Motor neuron (in vitro differentiated cells): ENCODE results near the gene CTNNAL1. TPM values are rescaled to one million over a fixed set of nuclear protein-coding genes. Genes with fewer than 3 reads are reported as not detected.
"Not testable (repeated sequence)": the region's sequence is repeated elsewhere in the genome, so short reads cannot be mapped to it uniquely, and the experiment has no call there.

Source experiments
- ATAC-seq, 8 experiments: fragments of 200-7000 bp; cut with Tn5 transposase; replicated peaks in 6 of 8; 2 replicates each; pipeline ENCODE4 v1.8.0; 2021; ENCODE audit warnings: mild to moderate bottlenecking in 8 of 8, moderate library complexity in 8 of 8
- H3K27ac ChIP-seq, 2 donors: fragments of 250-450 bp; sonication (Bioruptor Pico); 2 replicates each; pipeline ENCODE4 v1.9.0; 2021; ENCODE audit warnings: antibody characterized with exemption in 2 of 2, mild to moderate bottlenecking in 2 of 2, moderate library complexity in 1 of 2
- H3K4me1 ChIP-seq, 2 donors: fragments of 250-450 bp; sonication (Bioruptor Pico); replicated peaks in 1 of 2; 2 replicates each; pipeline ENCODE4 v1.6.1; 2021; ENCODE audit warnings: antibody characterized with exemption in 2 of 2, mild to moderate bottlenecking in 2 of 2, moderate library complexity in 1 of 2
- H3K4me3 ChIP-seq, 5 donors: fragments of 250-450 bp; sonication (Bioruptor Pico); 2 replicates each; pipeline ENCODE4 v1.9.0; 2021; ENCODE audit warnings: antibody characterized with exemption in 5 of 5, mild to moderate bottlenecking in 5 of 5, moderate library complexity in 4 of 5
- whole genome bisulfite sequencing, 10 experiments: fragments of 450-650 bp; shearing (Covaris generic); methylation state at CpG; one replicate each; pipeline ENCODE4 v1.0.0; 2022; 5-methylcytosine and 5-hydroxymethylcytosine counted together
- in situ Hi-C, 9 experiments: fragments of 400-800 bp; cut with MboI; loops; one replicate each; pipeline ENCODE4 v1.15.0; 2021; ENCODE audit warnings: low sequenced_read_pairs in 9 of 9, low pct_unique_long_range_greater_than_20kb in 2 of 9; ENCODE audit not compliant: unreplicated experiment in 9 of 9
- total RNA-seq, 8 experiments: library from RNA; unstranded; fragments of 300-600 nt; gene quantifications; 2 replicates each; pipeline versions ENCODE4 v1.2.3 to v1.2.4, GENCODE V29; 2022

Gene CTNNAL1
- total RNA-seq, result 10 to 100 TPM; 16.3 to 34.7 (median 19.5) TPM

GRCh38 chr9:109012876-109013678, at the start of gene CTNNAL1:
Gene CTNNAL1, minus strand, starts transcription at chr9:109013499. Its CDS starts 57 bp downstream, at chr9:109013442.
- Histone ChIP-seq H3K4me1 (peaks cover 11 to 18% of the 10 kb centered on the region in 2 donors), H3K4me3 (peak within 1 kb of the TSS; percentile 55 to 81 (median 75)), H3K27ac (peak within 1 kb of the TSS; percentile 26 to 40)
- ATAC-seq, result peak; percentile 77 to 91 (median 88)
- in situ Hi-C loops, result no loop called here
- WGBS, 10 experiments, result 1 to 2% methylated on average over 23 to 33 of the region's 99 CpGs; no CpG with 5 or more reads in 8 of the 10 experiments

DNA sequence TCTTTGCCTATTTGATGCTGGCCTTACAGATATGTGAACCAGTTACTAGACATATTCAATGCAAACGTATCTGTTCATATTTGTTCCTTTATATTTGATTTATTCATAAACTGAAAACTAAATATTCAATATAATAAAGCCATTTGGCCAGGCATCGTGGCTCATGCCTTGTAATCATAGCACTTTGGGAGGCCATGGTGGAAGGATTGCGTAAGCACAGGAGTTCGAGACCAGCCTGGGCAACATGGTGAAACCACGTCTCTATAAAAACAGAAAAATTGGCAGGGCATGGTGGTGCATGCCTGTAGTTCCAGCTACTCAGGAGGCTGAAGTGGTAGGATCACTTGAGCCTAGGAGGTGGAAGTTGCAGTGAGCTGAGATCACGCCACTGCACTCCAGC, 49.2 kb upstream of the CTNNAL1 start:
- WGBS, 10 experiments, result 90 to 100% (median 98%) methylated on average over 1 to 6 of the region's 6 CpGs
- in situ Hi-C loops, result no loop called here
- ATAC-seq, result no peak

GRCh38 chr9:109060191-109060590, 46.9 kb upstream of the CTNNAL1 start:
- WGBS, 10 experiments, result 67 to 100% (median 96%) methylated on average over 1 to 3 of the region's 3 CpGs; no CpG with 5 or more reads in 1 of the 10 experiments
- in situ Hi-C loops, result no loop called here
- Histone ChIP-seq H3K4me3 (no peak overlapping the region), H3K4me1 (no peaks in the 10 kb centered on the region), H3K27ac (no peak overlapping the region)
- no peak for ATAC-seq

More for the DNA sequence above, 49.2 kb upstream of the CTNNAL1 start:
- Histone ChIP-seq H3K4me3 (no peak overlapping the region), H3K27ac (no peak overlapping the region), H3K4me1 (no peaks in the 10 kb centered on the region)

DNA sequence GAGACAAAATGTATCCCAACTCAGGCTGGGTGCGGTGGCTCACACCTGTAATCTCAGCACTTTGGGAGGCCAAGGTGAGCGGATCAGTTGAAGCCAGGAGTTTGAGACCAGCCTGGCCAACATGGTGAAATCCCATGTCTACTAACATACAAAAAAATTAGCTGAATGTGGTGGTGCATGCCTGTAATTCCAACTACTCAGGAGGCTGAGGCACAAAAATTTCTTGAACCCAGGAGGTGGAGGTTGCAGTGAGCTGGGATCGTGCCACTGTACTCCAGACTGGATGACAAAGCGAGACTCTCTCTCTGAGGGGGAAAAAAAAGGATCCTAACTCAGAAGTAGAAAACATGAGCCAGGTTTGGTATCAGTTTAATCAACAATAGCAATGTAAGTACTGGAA, 39.8 kb upstream of the CTNNAL1 start:
- H3K4me3 ChIP-seq, in situ Hi-C loops, H3K4me1 ChIP-seq, H3K27ac ChIP-seq, ATAC-seq: not testable (repeated sequence)
- 40 to 100% (median 82%) methylated on average over 1 to 4 of the region's 4 CpGs; no CpG with 5 or more reads in 2 of the 10 experiments for WGBS, 10 experiments

- 0 to 96% (median 70%) methylated on average over 1 to 2 of the region's 2 CpGs for WGBS, 10 experiments
- in situ Hi-C loops, result no loop called here
- Histone ChIP-seq H3K4me3 (no peak overlapping the region), H3K27ac (no peak overlapping the region), H3K4me1 (no peaks in the 10 kb centered on the region)
- peak in 1 of 8 experiments; percentile 73 for ATAC-seq
These were observed 39.1 kb upstream of the CTNNAL1 start for GRCh38 chr9:109052416-109052815.

DNA sequence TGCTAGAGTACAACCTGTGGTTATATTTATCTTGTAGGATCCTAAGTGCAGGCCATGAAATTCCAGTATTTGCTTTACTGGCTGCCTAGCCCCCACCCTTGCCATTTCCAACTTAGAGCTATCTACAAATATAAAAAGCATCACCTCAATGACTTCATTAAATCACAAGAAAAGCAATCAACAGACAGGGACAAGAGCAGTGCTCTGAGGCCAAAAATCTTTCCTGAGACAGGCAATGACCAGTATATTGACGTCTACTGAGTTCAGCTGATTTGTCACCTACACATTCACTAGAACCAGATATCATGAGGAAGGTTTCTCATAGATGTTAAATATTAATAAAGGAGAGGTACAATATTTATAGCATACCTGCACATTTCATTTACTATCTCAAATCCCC, 38.4 kb upstream of the CTNNAL1 start:
- H3K4me3 ChIP-seq, result no peak overlapping the region
- H3K4me1 ChIP-seq, result no peaks in the 10 kb centered on the region
- in situ Hi-C loops, result no loop called here
- ATAC-seq, result peak in 1 of 8 experiments; percentile 20
- 71 to 100% (median 100%) methylated on average over 1 of the region's 1 CpG; no CpG with 5 or more reads in 2 of the 10 experiments for WGBS, 10 experiments
- H3K27ac ChIP-seq, result no peak overlapping the region

GRCh38 chr9:109050444-109050843, 37.1 kb upstream of the CTNNAL1 start:
- Histone ChIP-seq H3K4me1 (no peaks in the 10 kb centered on the region), H3K4me3 (no peak overlapping the region), H3K27ac (no peak overlapping the region)
- in situ Hi-C loops, result no loop called here
- no peak for ATAC-seq
- 59 to 94% (median 81%) methylated on average over 4 to 7 of the region's 7 CpGs for WGBS, 10 experiments

DNA sequence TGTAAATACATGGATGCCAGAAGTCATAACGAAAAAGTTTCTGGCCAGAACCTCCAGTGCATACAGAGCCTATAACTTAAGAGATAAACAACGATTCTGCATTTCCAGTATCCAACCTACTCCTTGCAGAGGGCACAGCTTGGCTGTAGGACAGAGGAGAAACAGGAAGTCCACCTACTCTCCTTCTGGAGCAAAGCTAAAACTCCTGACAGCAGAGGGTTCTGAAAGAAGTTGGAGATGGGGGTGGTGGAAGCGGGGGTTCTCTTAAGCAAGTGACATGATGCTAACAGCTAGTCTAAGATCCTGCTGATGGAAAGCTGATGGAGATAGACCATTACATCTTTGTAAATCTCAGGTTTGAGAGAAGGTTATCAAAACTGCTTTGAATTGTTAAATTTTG, 35.5 kb upstream of the CTNNAL1 start:
- no peaks in the 10 kb centered on the region for H3K4me1 ChIP-seq
- in situ Hi-C loops, result no loop called here
- H3K27ac ChIP-seq, result no peak overlapping the region
- 75 to 100% (median 92%) methylated on average over 1 to 3 of the region's 3 CpGs for WGBS, 10 experiments
- H3K4me3 ChIP-seq, result no peak overlapping the region
- ATAC-seq, result no peak

DNA sequence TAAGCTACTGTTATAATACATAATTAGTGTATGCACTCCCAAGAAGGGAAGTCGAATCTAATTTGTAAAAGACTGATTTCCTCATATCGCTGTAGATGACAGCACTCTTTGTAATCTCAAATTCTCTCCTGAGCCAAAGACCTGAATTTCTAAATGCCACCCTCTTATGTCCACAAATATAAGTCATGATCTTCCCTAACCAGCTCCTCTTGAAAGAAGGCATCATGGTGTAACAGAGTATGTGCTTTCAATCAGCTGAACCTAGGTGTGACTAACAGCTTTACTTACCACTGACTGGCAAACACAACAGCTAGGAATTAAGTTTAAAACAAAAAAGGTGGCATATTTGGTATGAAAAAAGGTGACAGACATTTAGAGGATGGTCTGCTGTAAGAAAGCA, 34.0 kb upstream of the CTNNAL1 start:
- WGBS, 10 experiments, result 58 to 100% (median 96%) methylated on average over 1 to 2 of the region's 2 CpGs
- Histone ChIP-seq H3K4me3 (no peak overlapping the region), H3K27ac (no peak overlapping the region), H3K4me1 (no peaks in the 10 kb centered on the region)
- ATAC-seq, result no peak
- in situ Hi-C loops, result no loop called here

- ATAC-seq, result no peak
- H3K4me3 ChIP-seq, result no peak overlapping the region
- H3K27ac ChIP-seq, result no peak overlapping the region
- in situ Hi-C loops, result no loop called here
- H3K4me1 ChIP-seq, result no peaks in the 10 kb centered on the region
- WGBS, 10 experiments, result 30 to 100% (median 90%) methylated on average over 1 of the region's 1 CpG; no CpG with 5 or more reads in 3 of the 10 experiments
These were observed 33.0 kb upstream of the CTNNAL1 start for GRCh38 chr9:109046346-109046745.

DNA sequence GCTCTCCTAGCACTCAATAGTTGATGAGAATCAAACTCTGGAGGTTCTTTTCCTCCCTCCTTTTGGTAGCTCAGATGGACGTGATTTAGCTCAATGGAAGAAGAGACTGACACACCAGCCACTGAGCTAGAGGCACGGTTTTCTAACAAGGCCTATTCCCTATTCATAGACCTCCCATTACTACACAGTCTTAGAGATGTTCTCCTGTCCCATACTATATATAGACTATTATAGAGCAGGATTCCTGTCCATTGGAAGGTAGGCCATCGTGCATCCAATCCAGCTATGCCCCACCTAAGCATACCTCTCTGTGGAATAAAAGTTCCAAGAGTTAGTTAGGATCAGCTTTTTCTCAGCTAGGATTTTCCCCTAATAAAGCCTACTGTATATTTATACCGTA, 30.3 kb upstream of the CTNNAL1 start:
- no peak overlapping the region for H3K4me3 ChIP-seq
- in situ Hi-C loops, result no loop called here
- WGBS, 10 experiments, result 83 to 100% (median 95%) methylated on average over 1 to 4 of the region's 4 CpGs; no CpG with 5 or more reads in 2 of the 10 experiments
- no peak for ATAC-seq
- H3K27ac ChIP-seq, result no peak overlapping the region
- no peaks in the 10 kb centered on the region for H3K4me1 ChIP-seq

DNA sequence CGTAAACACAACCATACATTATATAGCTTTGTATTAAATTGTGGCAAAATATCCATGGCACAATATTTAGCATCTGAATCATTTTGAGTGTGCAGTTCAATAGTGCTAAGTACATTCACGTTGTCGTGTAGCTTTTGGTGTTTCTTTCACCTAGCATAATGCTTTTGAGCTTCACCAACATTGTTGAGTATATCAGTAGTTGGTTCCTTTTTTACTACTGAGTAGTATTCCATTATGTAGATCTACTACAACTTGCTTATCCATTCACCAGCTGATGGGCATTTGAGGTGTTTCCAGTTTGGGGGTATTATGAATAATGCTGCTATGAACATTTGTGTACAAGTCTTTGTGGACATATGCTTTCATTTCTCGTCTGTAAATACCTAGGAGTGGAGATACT, 27.3 kb upstream of the CTNNAL1 start:
- in situ Hi-C loops, result no loop called here
- ATAC-seq, result no peak
- no peak overlapping the region for H3K4me3 ChIP-seq
- 87 to 100% (median 98%) methylated on average over 1 to 4 of the region's 4 CpGs; no CpG with 5 or more reads in 1 of the 10 experiments for WGBS, 10 experiments
- no peak overlapping the region for H3K27ac ChIP-seq
- H3K4me1 ChIP-seq, result no peaks in the 10 kb centered on the region

DNA sequence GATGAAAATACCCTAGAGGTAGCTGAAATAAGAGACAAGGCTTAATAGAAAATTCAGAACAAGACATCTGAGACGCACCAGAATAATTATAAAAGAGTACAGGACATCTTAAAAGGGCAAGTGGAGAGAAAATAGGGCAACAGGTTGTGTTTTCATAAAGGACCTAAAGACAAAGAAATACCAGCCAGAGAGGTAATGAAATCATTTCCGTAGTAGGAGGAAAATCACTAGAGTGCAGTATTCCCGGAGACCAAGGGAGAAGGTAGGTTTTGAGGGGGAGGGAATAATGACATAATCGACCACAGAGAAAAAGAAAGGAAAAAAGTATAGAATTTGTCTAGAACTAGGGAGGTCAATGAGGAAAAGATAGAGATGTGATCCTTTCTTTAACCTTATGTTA, 26.2 kb upstream of the CTNNAL1 start:
- H3K27ac ChIP-seq, result no peak overlapping the region
- in situ Hi-C loops, result no loop called here
- no peaks in the 10 kb centered on the region for H3K4me1 ChIP-seq
- no peak for ATAC-seq
- no peak overlapping the region for H3K4me3 ChIP-seq
- WGBS, 10 experiments, result 85 to 100% (median 94%) methylated on average over 1 to 4 of the region's 4 CpGs
